ENCODE measurements around the gene IFT52.
A peak's percentile ranks its signal among the peaks of the same experiment; 100 is the strongest.
"Not testable (repeated sequence)": the region's sequence is repeated elsewhere in the genome, so short reads cannot be mapped to it uniquely, and the experiment has no call there.

IFT52 gene

GRCh38 chr20:43569282-43569681 is 21.5 kb upstream of the IFT52 start:
- DNase-seq = no peak

GRCh38 chr20:43570496-43570895 is 20.2 kb upstream of the IFT52 start:
- DNase-seq = no peak

DNA sequence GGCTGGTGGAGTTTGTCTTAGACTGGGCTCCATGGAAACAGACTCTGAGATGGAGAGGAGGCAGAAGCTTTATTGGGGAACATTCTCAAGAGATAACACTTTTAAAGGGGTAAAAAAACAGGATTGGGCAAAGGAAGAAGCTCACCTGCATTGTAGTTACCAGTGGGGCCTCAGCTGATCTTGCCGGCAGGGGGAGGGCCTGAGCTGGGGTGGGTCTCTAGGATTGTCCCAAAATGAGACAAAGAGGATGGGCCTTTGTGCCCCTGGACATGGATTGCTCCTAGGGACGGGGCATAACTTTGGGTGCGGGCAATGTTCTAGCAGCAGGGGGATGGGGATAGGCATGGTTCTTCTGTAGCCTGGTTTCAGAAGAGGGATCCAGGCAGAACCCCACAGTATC is 19.4 kb upstream of the IFT52 start:
- no peak for DNase-seq

- DNase-seq = no peak
Observed at GRCh38 chr20:43571771-43572170, 19.0 kb upstream of the IFT52 start.

DNA sequence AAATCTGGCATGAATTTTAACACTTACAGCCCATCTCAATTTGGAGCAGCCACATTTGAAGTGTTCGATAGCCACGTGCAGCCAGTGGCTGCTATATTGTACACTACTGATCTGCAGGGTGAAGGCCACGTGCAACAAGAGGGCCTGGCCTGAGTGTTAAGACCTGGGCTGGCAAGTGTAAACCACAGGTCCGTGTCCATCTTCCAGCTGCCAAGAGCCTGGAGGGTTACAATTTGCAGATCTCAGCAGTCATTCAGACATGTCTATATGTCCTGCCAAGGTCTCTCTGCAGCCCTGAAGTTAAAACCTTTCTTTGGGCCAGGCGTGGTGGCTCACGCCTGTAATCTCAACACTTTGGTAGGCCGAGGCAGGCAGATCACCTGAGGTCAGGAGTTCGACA is 17.8 kb upstream of the IFT52 start:
- DNase-seq = no peak

GRCh38 chr20:43576108-43576507 is 14.6 kb upstream of the IFT52 start:
- DNase-seq = no peak

GRCh38 chr20:43579861-43580793 is 10.6 kb upstream of the IFT52 start:
- no peak for DNase-seq

GRCh38 chr20:43583133-43583864 is 7.4 kb upstream of the IFT52 start:
- DNase-seq = no peak

- no peak for DNase-seq
Observed at GRCh38 chr20:43583982-43584432, 6.7 kb upstream of the IFT52 start.

DNA sequence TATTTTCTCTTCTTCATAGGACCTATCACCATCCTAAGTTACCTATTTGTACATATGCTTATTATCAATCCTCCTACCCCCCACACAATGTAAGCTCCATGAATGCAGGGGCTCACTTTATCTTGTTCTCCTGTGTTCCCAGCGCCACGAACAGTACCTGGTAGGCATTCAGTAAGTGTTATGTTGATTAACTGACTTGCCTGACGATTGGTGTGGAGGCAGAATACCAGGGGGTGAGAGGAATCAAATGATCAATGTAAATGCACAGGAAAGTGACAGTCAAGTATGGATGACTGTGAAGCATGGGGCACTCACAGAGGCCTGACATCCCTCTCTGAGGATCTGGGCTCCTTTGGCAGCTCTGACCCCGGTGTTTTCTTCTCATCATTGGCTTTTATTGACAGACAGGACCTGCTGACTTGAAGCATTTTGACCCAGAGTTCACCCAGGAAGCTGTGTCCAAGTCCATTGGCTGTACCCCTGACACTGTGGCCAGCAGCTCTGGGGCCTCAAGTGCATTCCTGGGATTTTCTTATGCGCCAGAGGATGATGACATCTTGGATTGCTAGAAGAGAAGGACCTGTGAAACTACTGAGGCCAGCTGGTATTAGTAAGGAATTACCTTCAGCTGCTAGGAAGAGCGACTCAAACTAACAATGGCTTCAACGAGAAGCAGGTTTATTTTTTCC is 6.1 kb upstream of the IFT52 start:
- DNase-seq = no peak

DNA sequence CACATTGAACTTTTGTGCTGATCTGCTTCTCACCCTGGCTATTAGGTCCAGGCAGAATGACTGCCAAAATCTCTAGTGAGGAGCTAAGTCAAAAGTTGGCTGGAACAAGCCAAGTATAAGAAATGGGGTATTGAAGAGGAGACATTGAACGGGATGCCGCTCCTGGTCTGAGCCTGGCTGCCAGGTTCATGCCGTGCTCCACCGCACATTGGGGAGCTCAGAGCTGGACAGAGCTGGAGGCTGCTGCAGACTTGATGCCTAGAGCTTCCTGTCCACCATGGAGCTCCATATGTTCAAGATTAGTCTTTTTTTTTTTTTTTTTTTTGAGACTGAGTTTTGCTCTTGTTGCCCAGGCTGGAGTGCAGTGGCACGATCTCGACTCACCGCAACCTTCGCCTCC is 4.1 kb upstream of the IFT52 start:
- no peak for DNase-seq

GRCh38 chr20:43588526-43588925 is 2.2 kb upstream of the IFT52 start:
- DNase-seq = not testable (repeated sequence)

GRCh38 chr20:43590036-43590391 is 723 bp upstream of the IFT52 start:
- DNase-seq = peak; percentile 68

GRCh38 chr20:43601960-43602359 is 11.2 kb downstream of the IFT52 start:
- DNase-seq = not testable (repeated sequence)

GRCh38 chr20:43603124-43603523 is 12.4 kb downstream of the IFT52 start:
- no peak for DNase-seq

- DNase-seq = no peak
Observed at GRCh38 chr20:43605715-43606114, 15.0 kb downstream of the IFT52 start.

GRCh38 chr20:43607278-43607677 is 16.5 kb downstream of the IFT52 start:
- not testable (repeated sequence) for DNase-seq

GRCh38 chr20:43631598-43631997 is 40.9 kb downstream of the IFT52 start:
- no peak for DNase-seq

DNA sequence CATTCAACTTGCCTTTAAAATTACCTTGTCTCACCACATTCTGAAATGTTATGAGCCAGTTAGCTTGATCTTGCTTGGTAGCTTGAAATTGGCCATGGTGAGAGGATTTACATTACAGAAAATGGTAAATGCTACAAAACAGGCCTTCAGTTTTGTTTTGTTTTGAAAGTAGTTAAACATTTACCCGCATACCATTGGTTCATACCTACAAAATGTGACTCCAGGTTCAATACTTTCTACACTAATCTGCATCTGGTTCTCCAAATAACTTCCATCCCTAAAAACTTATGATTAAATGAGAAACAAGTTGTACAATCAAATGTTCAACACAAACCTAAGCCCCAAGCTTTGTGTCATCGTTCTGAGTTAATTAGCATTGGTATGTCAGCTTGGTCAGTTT is 45.7 kb downstream of the IFT52 start:
- DNase-seq = no peak

DNA sequence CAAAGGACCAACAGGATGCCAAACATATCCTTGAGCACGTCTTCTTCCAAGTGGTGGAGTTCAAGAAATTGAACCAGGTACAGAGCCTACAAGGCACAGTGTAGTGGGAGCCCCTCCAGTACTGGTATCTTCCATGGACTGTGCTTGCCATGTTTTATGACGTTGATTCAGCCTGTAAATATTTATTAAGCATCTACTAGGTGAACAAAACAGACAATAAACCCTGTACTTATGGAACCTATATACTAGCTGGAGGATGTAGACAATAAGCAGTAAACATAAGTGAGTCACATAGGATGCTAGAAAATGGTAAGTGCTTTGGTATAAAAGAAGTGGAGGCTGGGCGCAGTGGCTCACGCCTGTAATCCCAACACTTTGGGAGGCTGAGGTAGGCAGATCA is 51.8 kb downstream of the IFT52 start:
- no peak for DNase-seq

DNA sequence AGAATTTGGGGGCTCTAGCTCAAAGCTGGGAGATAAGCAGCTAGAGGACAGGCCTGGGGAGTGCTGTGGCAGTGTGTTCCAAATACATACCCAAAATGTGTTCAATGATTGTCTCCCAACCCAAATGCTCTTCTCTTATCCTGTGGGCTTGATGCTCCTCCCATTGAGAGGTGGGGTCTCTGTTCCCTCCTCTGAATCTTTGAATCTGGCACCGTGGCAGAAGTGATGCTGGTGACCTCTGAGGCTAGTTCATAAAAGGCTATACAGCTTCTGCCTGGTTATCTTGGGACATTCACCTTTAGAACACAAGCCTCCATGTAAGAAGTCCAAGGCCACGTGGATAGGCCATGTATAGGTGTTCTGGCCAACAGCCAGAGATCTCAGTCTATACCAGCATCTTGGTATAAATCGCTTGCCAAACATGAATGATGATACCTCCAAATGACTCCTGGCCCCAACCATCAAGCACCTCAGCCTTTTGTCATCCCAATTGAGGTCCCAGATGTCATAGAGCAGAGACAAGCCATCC is 60.3 kb downstream of the IFT52 start:
- DNase-seq = no peak

- DNase-seq = not testable (repeated sequence)
Observed at GRCh38 chr20:43651650-43652184, 61.0 kb downstream of the IFT52 start.

GRCh38 chr20:43653966-43654365 is 63.2 kb downstream of the IFT52 start:
- DNase-seq = no peak
